ENCODE data around the gene SLC15A3.

- TF ChIP-seq CTCF (IDR thresholded peaks at IDR 0.05) (no peak), POLR2A (IDR thresholded peaks at IDR 0.05; ENCODE audit: low read depth) (no peak), EP300 (IDR thresholded peaks at IDR 0.05) (no peak)
Measured at GRCh38 chr11:60950933-60951605, 907 bp downstream of the SLC15A3 start.

Data from esophagus muscularis mucosa (tissue), 4 donors.